HG02571 (cell line): ENCODE results near the gene KCNJ18.
"Not testable (repeated sequence)": the region's sequence is repeated elsewhere in the genome, so short reads cannot be mapped to it uniquely, and the experiment has no call there.

Experiments used
- ATAC-seq: cut with Tn5 transposase; IDR thresholded peaks from one replicate; pipeline ENCODE4 v1.9.1; 2021; ENCODE audit warnings: mild to moderate bottlenecking, moderate library complexity; ENCODE audit not compliant: unreplicated experiment

Gene KCNJ18

DNA sequence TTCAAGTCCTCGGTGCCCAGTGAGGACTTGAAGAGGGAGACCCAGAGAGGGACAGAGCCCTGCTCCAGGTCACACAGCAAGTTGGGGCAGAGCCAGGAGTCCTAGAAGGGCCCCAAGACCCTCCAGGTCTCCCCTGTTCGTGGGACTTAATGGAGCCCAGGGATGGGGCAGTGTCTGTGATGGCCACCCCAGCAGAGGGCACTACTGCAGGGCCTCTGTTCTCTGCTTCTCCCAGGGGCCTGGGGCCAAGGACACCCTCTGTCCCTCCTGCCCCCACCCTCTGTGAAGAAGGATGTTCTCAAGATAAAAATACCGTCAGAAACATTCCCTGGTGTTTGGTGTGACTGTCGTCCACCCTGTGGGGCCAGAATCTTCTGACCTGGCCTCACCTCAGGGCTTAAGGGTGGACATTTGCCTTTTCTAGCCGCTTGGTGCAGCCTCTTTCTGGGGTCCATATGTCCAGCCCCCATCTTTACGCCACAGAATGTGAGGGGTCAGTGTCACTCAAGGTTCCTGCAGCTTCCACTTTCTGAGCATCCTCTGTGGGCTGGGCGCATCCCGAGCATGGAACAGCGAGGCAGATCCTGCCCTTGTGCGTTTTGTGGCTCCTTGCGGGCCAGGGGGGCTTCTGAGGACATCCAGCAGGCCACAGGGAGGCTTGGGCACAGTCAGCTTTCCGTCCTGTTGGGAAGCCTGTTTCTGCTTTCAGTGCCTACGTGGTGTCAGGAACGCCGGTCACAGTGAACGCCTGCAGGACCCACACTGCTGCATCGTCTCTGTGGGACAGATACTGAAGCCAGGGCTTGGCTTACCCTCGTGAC lies at the start of gene KCNJ18:
TSS of gene KCNJ18 (plus strand) at position 641 of the 821 bp plus-strand sequence. CDS start 10,264 bp downstream, outside the sequence.
- ATAC-seq: not testable (repeated sequence)

DNA sequence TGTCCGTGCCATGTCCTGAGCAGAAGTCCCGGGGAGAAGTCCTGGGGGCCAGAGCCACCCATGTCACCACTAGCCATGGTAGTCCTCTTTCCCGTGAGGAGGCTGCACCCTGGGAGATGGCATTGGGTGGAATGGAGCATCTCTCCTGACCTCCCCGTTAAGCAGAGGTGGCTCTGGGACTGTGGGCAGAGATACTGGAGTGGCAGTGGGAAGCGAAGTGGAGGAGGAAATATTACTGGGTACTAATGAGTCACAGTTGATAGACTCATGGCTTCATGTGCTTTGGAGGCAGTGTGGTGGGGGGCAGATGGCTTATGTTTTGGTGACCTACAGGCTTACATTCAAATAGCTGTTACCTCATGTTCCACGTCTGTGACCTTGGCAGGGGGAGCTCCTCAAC lies 44.2 kb upstream of the KCNJ18 start:
- ATAC-seq: not testable (repeated sequence)

DNA sequence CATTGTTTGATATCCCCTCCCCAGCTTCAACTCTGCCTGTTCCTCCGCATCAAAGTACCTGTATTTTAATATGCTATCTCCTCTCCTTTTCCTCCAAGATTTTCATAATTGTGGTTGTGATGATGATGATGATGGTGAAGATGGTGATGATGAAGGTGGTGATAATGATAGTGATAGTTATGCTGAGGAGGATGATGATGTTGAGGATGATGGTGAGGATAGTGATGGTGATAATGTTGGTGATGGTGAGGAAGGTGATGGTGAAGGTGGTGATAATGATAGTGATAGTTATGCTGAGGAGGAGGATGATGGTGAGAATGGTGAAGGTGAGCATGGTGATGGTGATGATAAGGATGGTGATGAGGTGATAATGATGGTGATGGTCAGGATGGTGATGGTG lies 42.3 kb upstream of the KCNJ18 start:
- ATAC-seq: not testable (repeated sequence)

DNA sequence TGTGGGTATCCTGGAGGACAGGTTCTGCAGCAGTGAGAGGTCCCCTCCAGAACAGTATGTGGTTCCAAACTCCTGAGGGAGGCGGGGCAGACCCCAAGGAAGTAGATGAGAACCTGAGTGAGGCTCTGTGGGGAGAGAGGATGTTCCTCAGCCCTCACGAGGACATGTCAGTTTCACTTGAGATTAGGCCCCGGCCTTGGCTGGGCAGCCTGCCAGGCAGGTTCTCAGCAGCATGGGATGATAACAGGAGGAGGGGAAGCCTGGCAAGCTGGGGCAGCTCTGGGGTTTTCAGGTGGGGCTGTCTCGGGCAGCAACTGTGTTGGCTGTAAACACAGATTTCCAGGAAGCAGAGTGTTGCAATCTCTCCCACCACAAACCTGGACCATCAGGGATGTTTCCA lies 40.3 kb upstream of the KCNJ18 start:
- not testable (repeated sequence) for ATAC-seq

DNA sequence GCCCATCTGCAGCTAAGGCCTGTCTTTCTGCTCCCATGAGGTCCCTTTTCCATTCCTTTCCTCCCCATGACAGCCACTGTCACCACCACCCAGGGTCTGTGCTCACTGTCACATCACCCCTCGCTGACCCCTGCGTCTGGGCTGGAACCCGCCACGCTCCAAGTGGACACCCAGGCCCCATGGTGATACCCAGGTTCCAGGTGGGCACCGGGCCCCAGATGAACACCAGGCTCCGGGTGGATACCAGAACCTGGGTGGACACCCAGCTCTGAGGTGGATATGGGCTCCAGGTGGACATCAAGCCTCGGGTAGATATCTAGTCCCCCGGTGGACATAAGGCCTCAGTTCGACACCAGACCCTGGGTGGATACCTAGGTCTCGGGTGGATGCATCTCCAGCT lies 39.1 kb upstream of the KCNJ18 start:
- ATAC-seq: not testable (repeated sequence)

DNA sequence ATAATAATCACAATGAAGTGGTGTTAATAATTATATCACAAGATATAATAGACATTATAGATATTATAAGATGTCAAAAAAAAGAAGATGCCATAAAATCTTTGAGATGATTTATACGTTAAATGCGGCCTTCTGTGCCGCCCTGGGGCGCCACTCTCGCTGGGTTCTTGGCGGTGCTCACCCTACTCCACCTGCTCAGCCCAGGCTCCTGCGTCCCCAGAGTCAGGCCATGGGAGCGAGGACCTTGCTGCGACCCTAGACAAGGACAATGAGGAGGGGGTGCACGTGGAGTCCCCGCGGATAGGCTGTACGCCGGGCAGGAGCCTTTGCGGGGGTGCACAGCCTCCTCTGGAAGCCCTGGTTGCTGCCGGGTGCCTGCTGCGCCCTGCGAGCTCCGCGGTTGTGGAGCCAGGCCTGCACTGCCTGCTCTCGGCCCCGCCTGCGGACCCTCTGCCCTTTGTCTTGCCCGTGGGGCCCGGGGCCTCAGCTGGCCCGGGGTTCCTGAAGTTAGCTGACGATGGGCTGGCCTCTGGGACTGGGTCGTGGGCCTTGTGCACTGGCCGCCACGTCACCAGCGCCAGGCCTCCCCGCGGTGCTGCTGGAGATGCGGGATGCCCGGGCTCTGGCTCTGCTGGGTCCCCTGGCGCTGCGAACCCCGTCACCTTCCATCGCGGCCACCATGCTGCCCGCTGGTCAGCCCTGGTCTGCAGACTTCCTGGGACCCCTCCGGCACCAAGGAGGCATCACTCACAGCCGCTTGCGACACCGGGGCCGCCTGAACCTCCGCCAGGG lies 35.6 kb upstream of the KCNJ18 start:
- not testable (repeated sequence) for ATAC-seq

DNA sequence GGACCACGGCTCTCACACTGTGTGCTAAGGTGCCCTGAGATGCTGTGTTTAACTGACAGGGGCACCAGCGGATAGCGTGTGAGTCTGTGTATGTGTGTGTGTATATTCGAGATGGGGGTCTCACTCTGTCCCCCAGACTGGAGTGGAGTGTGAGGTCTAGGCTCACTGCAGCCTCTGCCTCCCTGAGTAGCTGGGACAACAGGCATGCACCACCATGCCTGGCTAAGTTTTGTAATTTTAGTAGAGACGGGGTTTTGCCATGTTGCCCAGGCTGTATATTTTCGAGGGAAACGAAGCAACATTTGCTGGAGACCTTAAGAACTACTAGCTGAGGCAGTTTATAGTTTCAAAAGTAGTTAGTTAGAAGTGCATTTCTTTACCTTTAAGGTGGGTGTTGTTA lies 32.7 kb upstream of the KCNJ18 start:
- ATAC-seq: not testable (repeated sequence)

DNA sequence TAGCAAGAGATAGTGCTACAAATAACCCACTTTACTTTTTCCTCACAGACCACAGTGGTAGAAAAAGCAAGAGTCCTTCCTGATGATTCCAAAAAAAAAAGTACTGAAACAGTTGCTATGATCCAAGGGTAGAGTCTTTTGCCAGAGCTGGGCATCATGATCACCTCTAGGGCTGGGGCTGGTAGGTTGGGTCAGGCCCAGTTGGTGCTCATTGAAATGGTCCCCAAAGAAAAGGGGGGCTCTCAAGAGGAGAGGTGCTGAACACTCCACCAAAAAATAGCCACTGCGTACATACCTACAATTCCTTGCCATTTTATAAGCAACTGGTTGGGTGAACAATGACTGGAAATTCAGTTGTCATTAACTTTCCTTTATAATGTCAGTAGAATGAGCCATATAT lies 30.9 kb upstream of the KCNJ18 start:
- not testable (repeated sequence) for ATAC-seq

DNA sequence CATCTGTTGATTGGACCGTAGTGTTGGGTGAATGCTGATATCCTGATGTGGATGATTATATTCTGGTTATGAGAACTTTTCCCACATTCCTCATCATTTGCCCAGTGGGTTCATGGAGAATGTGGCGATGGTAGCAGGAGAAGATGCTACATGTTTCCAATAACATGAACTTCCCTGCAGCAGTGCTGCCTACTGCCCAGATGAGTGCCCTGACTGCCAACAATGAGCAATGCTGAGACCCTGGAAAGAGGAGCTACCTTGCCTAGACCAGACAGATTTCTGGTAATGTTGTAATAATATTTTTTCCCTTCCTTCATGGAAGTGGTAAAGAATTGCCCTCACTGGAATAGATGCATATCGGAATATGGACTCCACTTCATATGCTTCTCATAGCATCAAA lies 29.2 kb upstream of the KCNJ18 start:
- not testable (repeated sequence) for ATAC-seq

DNA sequence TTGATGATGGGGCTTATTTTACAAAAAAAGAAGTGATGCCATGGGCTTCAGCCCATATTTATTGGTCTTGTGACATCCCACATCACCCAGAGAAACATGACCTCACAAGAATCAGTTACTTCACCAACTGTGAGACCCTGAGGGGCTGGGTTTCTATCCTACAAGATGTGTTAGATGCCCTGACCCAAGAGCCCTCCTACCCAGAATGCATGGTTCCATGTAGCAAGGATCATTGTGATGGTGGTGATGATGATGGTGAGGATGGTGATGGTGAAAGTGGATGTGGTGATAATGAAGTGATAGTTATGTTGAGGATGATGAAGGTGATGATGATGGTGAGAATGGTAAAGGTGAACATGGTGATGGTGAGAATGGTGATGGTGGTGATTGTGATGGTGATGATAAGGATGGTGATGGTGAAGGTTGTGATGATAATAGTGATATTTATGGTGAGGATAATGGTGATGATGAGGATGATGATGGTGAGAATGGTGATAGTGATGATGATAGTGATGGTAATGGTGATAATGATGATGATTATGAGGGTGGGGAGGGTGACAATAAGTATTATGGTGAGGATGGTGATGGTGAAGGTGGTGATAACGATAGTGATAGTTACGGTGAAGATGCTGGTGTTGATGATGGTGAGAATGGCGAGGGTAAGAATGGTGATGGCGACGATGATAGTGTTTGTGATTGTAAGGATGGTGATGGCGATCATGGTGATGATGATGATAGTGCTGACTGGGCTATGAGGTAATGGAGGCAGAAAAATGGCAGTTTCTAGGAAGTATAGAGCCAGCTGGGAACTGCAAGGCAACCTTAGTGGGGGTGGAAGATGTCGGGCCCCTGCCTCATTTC lies 28.5 kb upstream of the KCNJ18 start:
- ATAC-seq: not testable (repeated sequence)

DNA sequence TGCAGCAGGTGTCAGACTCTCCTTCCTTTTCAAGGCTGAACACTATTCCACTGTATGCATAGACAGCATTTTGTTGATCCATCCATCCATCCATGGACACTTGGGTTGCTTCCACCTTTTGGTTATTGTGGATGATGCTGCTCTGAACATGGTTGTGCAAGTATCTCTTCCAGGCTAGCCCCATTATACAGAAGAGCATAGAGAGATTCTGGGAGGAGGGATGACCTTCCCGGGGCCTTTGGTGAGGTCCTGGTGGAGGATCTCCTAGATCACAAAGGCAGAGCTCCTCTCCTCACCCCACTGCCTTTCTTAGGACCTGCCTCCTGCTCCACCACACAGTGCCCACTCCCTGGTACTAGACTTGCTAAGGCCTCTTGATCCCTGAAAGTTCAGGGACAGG lies 27.2 kb upstream of the KCNJ18 start:
- ATAC-seq: not testable (repeated sequence)

DNA sequence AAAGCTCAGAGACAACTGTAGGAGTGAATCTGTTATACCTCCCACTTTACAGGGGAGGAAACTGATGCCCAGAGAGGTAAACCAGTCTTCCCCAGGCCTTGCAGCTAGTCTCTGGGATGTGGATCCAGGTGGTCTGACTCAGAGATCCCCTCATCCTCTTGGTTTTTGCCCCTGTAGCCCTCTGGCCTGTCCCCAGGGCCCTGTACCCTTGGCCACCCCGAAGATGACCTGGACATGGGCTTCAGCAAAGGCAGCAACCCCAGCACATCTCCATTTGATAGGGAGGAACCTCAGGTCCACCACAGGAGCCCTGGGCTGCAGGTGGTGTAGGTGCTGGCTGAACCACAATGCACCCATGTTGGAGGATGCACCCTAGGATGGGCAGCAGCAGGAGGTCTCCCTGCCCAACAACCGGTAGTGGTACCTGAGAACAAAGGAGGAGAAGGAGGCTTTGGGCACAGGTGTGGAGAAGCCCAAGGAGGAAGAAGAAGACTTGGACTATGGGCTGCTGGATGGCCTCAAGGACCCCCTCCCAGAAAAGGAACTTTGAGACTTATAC lies 26.3 kb upstream of the KCNJ18 start:
- not testable (repeated sequence) for ATAC-seq

DNA sequence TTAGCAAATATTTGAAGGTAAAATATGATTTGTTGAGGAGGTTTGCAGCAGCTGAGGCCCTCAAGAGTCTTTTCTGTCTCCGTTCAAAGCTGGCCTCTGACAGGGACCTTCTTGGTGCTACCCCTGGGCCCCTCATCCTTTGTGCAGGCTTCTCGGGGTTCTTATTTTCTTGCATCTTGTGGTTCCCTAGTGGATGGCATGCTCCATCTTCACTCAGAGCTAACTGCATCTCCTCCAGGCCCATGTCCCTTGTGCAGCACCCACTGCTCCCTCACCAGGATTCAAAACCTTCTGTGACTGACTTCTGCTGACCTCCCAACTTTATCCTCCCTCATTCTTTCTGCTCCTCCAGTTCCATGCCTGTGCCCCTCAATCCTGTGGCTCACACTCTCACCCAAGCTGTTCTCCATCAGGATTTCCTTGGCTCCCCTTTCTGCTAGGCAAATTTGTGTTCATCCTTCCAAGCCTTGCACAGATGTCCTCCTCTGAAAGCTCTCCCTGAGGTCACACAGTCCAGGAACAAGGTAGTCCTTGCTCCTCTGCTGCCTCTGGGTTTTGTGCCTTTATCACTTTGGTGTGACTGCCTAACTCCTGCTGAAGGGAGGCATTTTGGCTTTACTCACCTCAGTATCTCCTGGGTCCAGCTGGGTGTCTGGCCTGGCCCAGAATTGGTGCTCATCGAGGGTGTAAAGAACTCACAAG lies 25.5 kb upstream of the KCNJ18 start:
- ATAC-seq: not testable (repeated sequence)

DNA sequence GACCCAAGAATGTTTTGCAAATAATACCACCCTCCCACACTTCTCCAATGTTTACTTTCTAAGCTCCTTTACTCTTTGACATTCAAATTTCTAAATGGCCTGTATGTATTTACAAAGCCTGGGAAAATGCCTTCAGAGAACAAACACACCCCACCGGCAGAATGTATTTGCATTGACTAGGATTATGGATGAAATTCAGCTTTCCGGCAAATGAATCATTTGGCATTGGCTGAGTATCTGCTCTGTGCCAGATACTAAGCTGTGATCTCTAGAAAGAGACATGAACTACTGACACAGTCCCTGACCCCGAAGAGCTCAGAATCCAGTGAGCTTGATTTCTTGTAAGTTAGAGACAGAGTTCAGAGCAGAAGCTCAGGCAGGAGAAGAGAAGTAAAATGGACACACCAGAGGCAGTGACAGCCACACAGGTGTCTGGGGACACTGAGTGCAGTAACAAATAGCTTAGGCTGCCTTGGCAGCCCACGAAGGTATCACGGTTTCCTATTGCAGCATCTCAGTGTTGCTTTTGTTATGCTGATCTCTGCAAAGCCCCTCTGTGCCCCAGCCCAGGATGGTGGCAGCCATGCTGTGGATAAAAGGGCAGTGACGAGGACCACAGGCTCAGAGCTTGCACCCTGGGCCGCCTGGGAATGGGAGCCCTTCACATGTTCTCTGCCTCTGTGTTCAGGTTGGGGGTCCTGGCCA lies 24.8 kb upstream of the KCNJ18 start:
- not testable (repeated sequence) for ATAC-seq

DNA sequence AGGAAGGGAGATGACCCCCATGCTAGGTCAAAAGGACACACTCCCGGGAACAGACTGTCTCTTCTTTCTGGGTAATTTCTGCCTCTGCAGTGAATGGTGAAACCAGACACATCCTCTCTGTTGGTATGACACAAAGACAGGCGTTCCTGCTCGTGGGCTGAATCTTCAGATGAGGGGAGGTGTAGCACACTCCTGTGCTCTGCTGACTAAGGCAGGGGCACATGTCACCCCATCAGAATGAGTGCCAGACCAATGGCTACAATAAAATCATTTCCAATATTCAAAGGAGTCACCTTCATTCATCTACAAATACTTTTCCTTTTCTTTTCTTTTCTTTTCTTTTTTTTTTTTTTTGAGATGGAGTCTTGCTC lies 24.2 kb upstream of the KCNJ18 start:
- ATAC-seq: not testable (repeated sequence)

DNA sequence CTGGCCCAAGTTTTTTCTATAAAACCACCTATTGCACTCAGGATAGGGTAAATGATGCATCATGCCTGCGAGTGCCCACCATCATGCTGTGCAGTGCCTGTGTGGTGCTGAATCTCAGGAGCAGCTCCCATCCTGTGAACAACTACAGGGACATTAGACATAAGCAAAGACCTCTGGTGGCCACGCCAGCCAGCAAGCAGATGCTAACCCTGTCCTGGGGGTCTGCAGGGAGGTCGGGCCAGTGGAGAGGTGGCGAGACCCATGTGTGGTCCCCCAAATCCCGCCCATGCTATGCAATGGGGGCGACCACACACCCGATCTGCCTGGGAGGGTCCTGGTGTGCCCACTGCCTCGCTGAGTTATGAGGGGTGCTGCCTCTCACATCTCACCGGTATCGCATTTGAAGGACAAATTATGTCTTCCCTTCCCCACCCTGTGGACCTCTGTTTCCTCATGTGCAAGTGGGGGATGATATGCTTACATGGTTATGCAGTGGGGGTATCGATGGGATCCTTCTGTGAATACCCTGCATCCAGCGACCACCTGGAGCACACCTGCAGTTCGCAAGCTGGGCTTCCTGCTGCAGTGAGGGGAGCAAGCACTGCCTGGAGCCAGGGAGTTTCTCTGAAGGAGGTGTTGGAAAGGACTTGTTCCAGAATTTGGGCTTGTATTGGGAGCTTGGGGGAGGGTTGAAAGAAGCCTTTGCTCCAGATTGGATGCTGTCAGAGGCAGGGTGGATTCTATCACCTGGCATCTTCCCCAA lies 23.4 kb upstream of the KCNJ18 start:
- ATAC-seq: not testable (repeated sequence)

DNA sequence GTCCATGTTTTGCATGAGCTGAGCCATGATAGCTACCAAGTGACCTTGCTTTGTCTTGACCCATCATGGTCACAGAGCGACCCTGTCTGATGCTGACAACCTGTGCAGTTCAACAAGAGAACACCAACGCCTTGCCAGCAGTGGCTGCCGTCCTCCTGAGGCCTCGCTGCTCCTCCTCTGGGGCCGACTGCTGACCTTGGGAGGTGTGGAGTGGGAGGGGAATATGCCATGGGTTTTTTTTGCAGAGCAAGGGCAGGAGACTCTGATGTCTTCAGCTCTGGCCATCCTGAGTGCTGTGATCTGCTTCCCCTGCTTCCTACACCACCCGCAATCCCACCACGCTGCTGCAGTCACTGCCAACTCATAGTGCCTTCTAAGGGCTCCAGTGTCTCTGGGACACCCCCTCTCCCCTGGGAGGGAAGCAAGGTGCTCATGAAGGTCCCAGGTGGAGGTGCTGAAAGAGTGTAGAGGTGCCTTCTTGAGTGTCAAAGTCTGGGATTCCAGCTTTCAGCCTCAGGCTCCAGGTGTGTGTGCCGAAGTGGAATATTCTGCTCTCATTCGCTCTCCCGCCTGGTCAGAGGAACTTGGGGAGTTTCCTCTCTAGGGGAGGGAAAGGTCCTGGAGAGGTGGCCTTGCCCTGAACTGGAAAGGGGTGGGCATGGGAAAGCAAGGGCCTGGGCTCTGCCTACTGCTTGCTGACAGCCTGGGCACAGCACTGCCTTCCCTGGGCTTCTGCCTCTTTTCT lies 22.5 kb upstream of the KCNJ18 start:
- not testable (repeated sequence) for ATAC-seq
